K562 (cell line): Measurements from ENCODE around the gene R3HDM1. TPM values are rescaled to one million over a fixed set of nuclear protein-coding genes. Genes with fewer than 3 reads are reported as not detected.

Experiments used
- ATAC-seq: fragments of 200-7000 bp; cut with Tn5 transposase; 3 replicates; pipeline ENCODE4 v1.9.1; 2020; ENCODE audit warnings: moderate library complexity
- BruUV-seq: library from RNA; stranded (reverse); fragments of 400-500 nt; replicated peaks from 2 replicates; lab custom pipeline; 2021; lab: Mats Ljungman, UMichigan
- CTCF ChIA-PET: fragments of 300-600 bp; formaldehyde crosslinking; extraction: SDS; loops from one replicate; lab custom pipeline; 2021; ENCODE audit warnings: low intra/inter-chr PET ratio; lab: Yijun Ruan, JAX
- POLR2A ChIA-PET: fragments of 300-600, 350-650 bp; sonication (Branson Sonifier 250); formaldehyde crosslinking; extraction: SDS; loops from one replicate; lab custom pipeline; 2021; ENCODE audit warnings: antibody characterized with exemption, inconsistent platforms; lab: Yijun Ruan, JAX
- DNase-seq, 4 experiments: peaks; one replicate each; pipeline versions ENCODE4 v3.0.0 to v3.0.0-alpha.2; 2011 to 2018; ENCODE audit warnings: low spot score in 3 of 4, mixed read lengths in 3 of 4; ENCODE audit errors: extremely low read depth in 1 of 4
- FAIRE-seq: peaks from 2 replicates; lab custom pipeline; 2011; peaks lifted over from hg19 to GRCh38; lab: Jason Lieb, UNC
- H2AFZ ChIP-seq: 2 replicates; pipeline ENCODE4 v1.6.0; 2011; ENCODE audit warnings: low read depth, low read length, control low read depth, inconsistent platforms
- H3K27ac ChIP-seq: fragments of 200-600 bp; 3 replicates; pipeline ENCODE4 v1.8.0; 2011; ENCODE audit warnings: low read depth, mild to moderate bottlenecking, control low read depth, inconsistent platforms, low read length, moderate library complexity, mixed read lengths; ENCODE audit errors: extremely low read depth
- H3K27me3 ChIP-seq, 2 experiments: fragments of 300-600 bp in 1 of 2; 2 replicates in 1 of 2; 3 replicates in 1 of 2; pipeline versions ENCODE4 v1.6.0 to v1.8.0; 2011; ENCODE audit warnings: inconsistent platforms in 2 of 2, low read length in 2 of 2, mild to moderate bottlenecking in 1 of 2, mixed read lengths in 1 of 2, moderate library complexity in 1 of 2; ENCODE audit not compliant: control insufficient read depth in 2 of 2, insufficient read depth in 2 of 2
- H3K36me3 ChIP-seq: fragments of 300-600 bp; 3 replicates; pipeline ENCODE4 v1.8.0; 2011; ENCODE audit warnings: mild to moderate bottlenecking, low read length, inconsistent platforms; ENCODE audit not compliant: control insufficient read depth, insufficient read depth
- H3K4me1 ChIP-seq, 2 experiments: fragments of 200-600 bp in 1 of 2; replicated peaks in 1 of 2; 2 replicates in 1 of 2; 3 replicates in 1 of 2; pipeline versions ENCODE4 v1.5.1 to v1.8.0; 2011; ENCODE audit warnings: inconsistent platforms in 2 of 2, low read length in 2 of 2, mild to moderate bottlenecking in 1 of 2, mixed read lengths in 1 of 2, moderate library complexity in 1 of 2; ENCODE audit not compliant: control insufficient read depth in 2 of 2, insufficient read depth in 2 of 2
- H3K4me2 ChIP-seq: 2 replicates; pipeline ENCODE4 v1.6.1; 2011; ENCODE audit warnings: low read length, control low read depth, inconsistent platforms, mixed read lengths; ENCODE audit not compliant: insufficient read depth
- H3K4me3 ChIP-seq: fragments of 200-600 bp; sonication (generic), shearing (Covaris generic); 2 replicates; pipeline ENCODE4 v1.5.1; 2016; ENCODE audit warnings: control low read depth, inconsistent platforms
- H3K79me2 ChIP-seq: fragments of 200-600 bp; 3 replicates; pipeline ENCODE4 v1.8.0; 2011; ENCODE audit warnings: low read length, inconsistent platforms; ENCODE audit not compliant: control insufficient read depth, insufficient read depth
- H3K9ac ChIP-seq, 2 experiments: 2 replicates each; pipeline versions ENCODE4 v1.6.0 to v1.6.1; 2011; ENCODE audit warnings: low read depth in 2 of 2, low read length in 2 of 2, control low read depth in 1 of 2, inconsistent platforms in 1 of 2, mild to moderate bottlenecking in 1 of 2, mixed read lengths in 1 of 2; ENCODE audit not compliant: insufficient read depth in 1 of 2
- H3K9me1 ChIP-seq: one replicate; pipeline ENCODE4 v1.6.0; 2011; ENCODE audit warnings: inconsistent platforms, mild to moderate bottlenecking, low read length, moderate library complexity; ENCODE audit not compliant: control insufficient read depth, insufficient read depth
- H3K9me3 ChIP-seq: replicated peaks from 2 replicates; pipeline ENCODE4 v1.5.1; 2011; ENCODE audit warnings: low read depth, low read length, inconsistent platforms; ENCODE audit not compliant: control insufficient read depth, insufficient read depth
- H4K20me1 ChIP-seq: replicated peaks from 2 replicates; pipeline ENCODE4 v1.6.1; 2011; ENCODE audit warnings: low read length, inconsistent platforms, mixed read lengths; ENCODE audit not compliant: control insufficient read depth, insufficient read depth
- E4F1 ChIP-seq: fragments of 250-450 bp; sonication (Bioruptor Pico); IDR thresholded peaks from 2 replicates; pipeline ENCODE4 v1.5.0; 2021; ENCODE audit warnings: mild to moderate bottlenecking, borderline replicate concordance
- MXI1 ChIP-seq: IDR thresholded peaks from 2 replicates; pipeline ENCODE4 v1.6.1; 2011; ENCODE audit warnings: low read depth, mild to moderate bottlenecking, improper control_type of control experiment, low read length
- XRCC5 ChIP-seq: fragments of 200-400 bp; formaldehyde crosslinking; IDR thresholded peaks from 2 replicates; pipeline ENCODE4 v1.6.1; 2017; ENCODE audit warnings: low read depth, mild to moderate bottlenecking, low read length
- ZHX1 ChIP-seq: fragments of 150-350 bp; conservative IDR thresholded peaks from 2 replicates; pipeline ENCODE4 v1.6.1; 2014; ENCODE audit warnings: low read length
- ZNF324 ChIP-seq: fragments of 250-450 bp; sonication (Bioruptor Pico); IDR thresholded peaks from 2 replicates; pipeline ENCODE4 v1.4.0; 2020; ENCODE audit warnings: mild to moderate bottlenecking
- in situ Hi-C: fragments of 300-500 bp; cut with MboI; formaldehyde crosslinking; loops from 4 replicates; pipeline ENCODE4 v1.15.0; 2018; ENCODE audit warnings: inconsistent platforms, mixed read lengths
- intact Hi-C: fragments of 100-400 bp; cut with micrococcal nuclease; formaldehyde crosslinking; loops from 2 replicates; pipeline ENCODE4 v1.14.2; 2022
- polyA plus RNA-seq, 8 experiments: library from polyadenylated mRNA; depleted of rRNA in 4 of 8; stranded (reverse) in 5 of 8; unstranded in 3 of 8; fragments of >200 nt; fragmentation: Nextera tagmentation in 2 of 8; fragmentation: Illumina TruSeq in 1 of 8; extraction: Ambion mirVana in 2 of 8; extraction: Trizol in 1 of 8; gene quantifications; 2 replicates each; pipeline versions ENCODE4 v1.2.1 to v1.2.3, GENCODE V29; 2011 to 2014; ENCODE audit warnings: inconsistent platforms in 1 of 8, missing spikeins in 1 of 8
- total RNA-seq, 7 experiments: library from RNA; depleted of rRNA in 6 of 7; stranded (reverse); fragments of >200 nt in 6 of 7; fragmentation: Illumina TruSeq in 2 of 7; extraction: Trizol in 2 of 7; gene quantifications; 2 replicates each; pipeline versions ENCODE4 v1.2.1 to v1.2.3, GENCODE V29; 2011 to 2021; ENCODE audit warnings: low replicate concordance in 1 of 7

Gene R3HDM1
- total and polyA plus RNA-seq, 9 of the 15 experiments (the other 6 are each of a cell fraction or from before 2014, with no cell fraction given), result 12.4 to 89.4 (median 31.0) TPM

GRCh38 chr2:135688978-135689377 is 157.7 kb downstream of the R3HDM1 start:
- H3K9ac ChIP-seq, result no peak overlapping the region
- H2AFZ ChIP-seq, result no peak overlapping the region
- FAIRE-seq (no peak), DNase-seq (no peak), ATAC-seq (no peak)
- H3K9me1 ChIP-seq, result no peaks in the 10 kb centered on the region
- H3K27me3 ChIP-seq, result no peaks in the 10 kb centered on the region
- H3K9me3 ChIP-seq, result no peaks in the 10 kb centered on the region
- POLR2A ChIA-PET, result no interaction called here
- no peaks in the 10 kb centered on the region for H4K20me1 ChIP-seq
- H3K36me3 ChIP-seq, result peaks cover 10% of the 10 kb centered on the region; the same call in 2 of the 3 replicates
- H3K4me2 ChIP-seq, result no peak overlapping the region
- no peaks in the 10 kb centered on the region for H3K4me1 ChIP-seq
- CTCF ChIA-PET, result no interaction called here
- no peak overlapping the region for H3K27ac ChIP-seq
- TF ChIP-seq E4F1, result no peak
- TF ChIP-seq ZHX1, result no peak
- no peak for TF ChIP-seq MXI1
- TF ChIP-seq XRCC5, result no peak
- no peak for TF ChIP-seq ZNF324 (CRISPR knock-in tag)
- H3K4me3 ChIP-seq, result no peak overlapping the region
- no TSS peak for BruUV-seq
- intact Hi-C loops (no loop called here), in situ Hi-C loops (no loop called here)
- H3K79me2 ChIP-seq, result no peaks in the 10 kb centered on the region
